Endothelial cell of umbilical vein (primary cell): Measurements from ENCODE around the gene SLC23A3. TPM values are rescaled to one million over a fixed set of nuclear protein-coding genes. Genes with fewer than 3 reads are reported as not detected.

Source experiments
- BruUV-seq: library from RNA; stranded (reverse); fragments of 400-500 nt; replicated peaks from 2 replicates; lab custom pipeline; 2021; lab: Mats Ljungman, UMichigan
- CTCF ChIA-PET: fragments of 300-600, 350-600 bp; sonication (Branson Sonifier 250); formaldehyde crosslinking; loops from one replicate; lab custom pipeline; 2021; ENCODE audit warnings: antibody characterized with exemption, inconsistent platforms; lab: Charles Lee
- POLR2A ChIA-PET: fragments of 300-600, 350-600 bp; sonication (Branson Sonifier 250); formaldehyde crosslinking; loops from one replicate; lab custom pipeline; 2021; ENCODE audit warnings: antibody characterized with exemption, inconsistent platforms; lab: Charles Lee
- DNase-seq: peaks from one replicate; pipeline ENCODE4 v3.0.0-alpha.2; 2011; ENCODE audit warnings: low read depth, low spot score
- FAIRE-seq: peaks from 2 replicates; lab custom pipeline; 2011; peaks lifted over from hg19 to GRCh38; lab: Jason Lieb, UNC
- H2AFZ ChIP-seq: 2 replicates; pipeline ENCODE4 v1.6.0; 2012; ENCODE audit warnings: low read depth, low read length, control low read depth, inconsistent platforms
- H3K27ac ChIP-seq: 2 replicates; pipeline ENCODE4 v1.5.1; 2011; ENCODE audit warnings: low read depth, mild to moderate bottlenecking, control low read depth, low read length, moderate library complexity; ENCODE audit not compliant: insufficient read depth
- H3K27me3 ChIP-seq, 2 experiments: 2 replicates each; pipeline versions ENCODE4 v1.6.0 to v1.6.1; 2011; ENCODE audit warnings: low read length in 2 of 2, mixed read lengths in 1 of 2; ENCODE audit not compliant: control insufficient read depth in 2 of 2, insufficient read depth in 2 of 2
- H3K36me3 ChIP-seq, 2 experiments: 2 replicates in 1 of 2; 3 replicates in 1 of 2; pipeline ENCODE4 v1.5.1; 2011; ENCODE audit warnings: low read length in 2 of 2, mild to moderate bottlenecking in 1 of 2, moderate library complexity in 1 of 2; ENCODE audit not compliant: control insufficient read depth in 2 of 2, insufficient read depth in 2 of 2; ENCODE audit errors: extremely low read depth in 1 of 2
- H3K4me1 ChIP-seq: 3 replicates; pipeline ENCODE4 v1.5.1; 2011; ENCODE audit warnings: mild to moderate bottlenecking, low read length; ENCODE audit not compliant: control insufficient read depth, insufficient read depth; ENCODE audit errors: extremely low read depth
- H3K4me2 ChIP-seq: 2 replicates; pipeline ENCODE4 v1.6.1; 2011; ENCODE audit warnings: low read length, control low read depth, mixed read lengths; ENCODE audit not compliant: insufficient read depth
- H3K4me3 ChIP-seq, 3 experiments: fragments of 200-600 bp in 1 of 3; sonication (generic), shearing (Covaris generic) in 1 of 3; replicated peaks in 1 of 3; 2 replicates each; pipeline ENCODE4 v1.5.1; 2011 to 2016; ENCODE audit warnings: control low read depth in 3 of 3, low read length in 3 of 3, mild to moderate bottlenecking in 2 of 3, inconsistent platforms in 1 of 3, low read depth in 1 of 3, moderate library complexity in 1 of 3; ENCODE audit not compliant: insufficient read depth in 1 of 3
- H3K79me2 ChIP-seq: 2 replicates; pipeline ENCODE4 v1.6.0; 2012; ENCODE audit warnings: low read length, inconsistent platforms; ENCODE audit not compliant: control insufficient read depth, insufficient read depth
- H3K9ac ChIP-seq: replicated peaks from 2 replicates; pipeline ENCODE3; 2011; ENCODE audit warnings: low read length, control low read depth; ENCODE audit not compliant: insufficient read depth; ENCODE audit errors: extremely low read depth
- H3K9me1 ChIP-seq: replicated peaks from 3 replicates; pipeline ENCODE4 v1.6.0; 2011; ENCODE audit warnings: mild to moderate bottlenecking, low read length; ENCODE audit not compliant: control insufficient read depth, insufficient read depth; ENCODE audit errors: extremely low read depth
- H3K9me3 ChIP-seq: replicated peaks from 2 replicates; pipeline ENCODE4 v1.5.1; 2012; ENCODE audit warnings: low read length, inconsistent platforms; ENCODE audit not compliant: control insufficient read depth, insufficient read depth
- H4K20me1 ChIP-seq: replicated peaks from 2 replicates; pipeline ENCODE3; 2011; ENCODE audit warnings: mild to moderate bottlenecking, low read length; ENCODE audit not compliant: control insufficient read depth, insufficient read depth; ENCODE audit errors: extremely low read depth
- EZH2 ChIP-seq: IDR thresholded peaks from 2 replicates; pipeline ENCODE4 v1.6.1; 2012; ENCODE audit warnings: borderline replicate concordance, low read depth, mild to moderate bottlenecking, moderate library complexity, low read length, inconsistent platforms; ENCODE audit not compliant: severe bottlenecking
- FOS ChIP-seq: IDR thresholded peaks from 2 replicates; pipeline ENCODE4 v1.6.1; 2011; ENCODE audit warnings: mild to moderate bottlenecking, low read length, moderate library complexity, borderline replicate concordance; ENCODE audit not compliant: insufficient read depth
- GATA2 ChIP-seq: IDR thresholded peaks from 2 replicates; pipeline ENCODE4 v1.7.0; 2011; ENCODE audit warnings: low read depth, mild to moderate bottlenecking, moderate library complexity, mixed read lengths, low read length; ENCODE audit not compliant: insufficient read length, insufficient read depth
- JUN ChIP-seq: IDR thresholded peaks from 2 replicates; pipeline ENCODE4 v1.6.1; 2011; ENCODE audit warnings: borderline replicate concordance, low read depth; ENCODE audit not compliant: insufficient read length, insufficient read depth
- MAX ChIP-seq: IDR thresholded peaks from 2 replicates; pipeline ENCODE4 v1.6.1; 2011; ENCODE audit not compliant: insufficient read depth, insufficient read length
- MYC ChIP-seq: IDR thresholded peaks from one replicate; pipeline ENCODE4 v1.6.1; 2011; ENCODE audit warnings: mild to moderate bottlenecking, low read depth, low read length
- POLR2A ChIP-seq: IDR thresholded peaks from 2 replicates; pipeline ENCODE4 v1.6.1; 2012; ENCODE audit warnings: low read depth, mild to moderate bottlenecking, control low read depth, low read length
- POLR2AphosphoS5 ChIP-seq: IDR thresholded peaks from 2 replicates; pipeline ENCODE4 v1.6.1; 2012; ENCODE audit warnings: low read depth, mild to moderate bottlenecking, control low read depth, low read length, moderate library complexity; ENCODE audit not compliant: insufficient read depth
- dilution Hi-C: fragments of 300-500 bp; cut with MboI; formaldehyde crosslinking; loops from one replicate; pipeline ENCODE4 v1.15.0; 2019; ENCODE audit warnings: low sequenced_read_pairs; ENCODE audit not compliant: extremely low pct_ligation_motif_present
- intact Hi-C: fragments of 100-400 bp; cut with micrococcal nuclease; formaldehyde crosslinking; loops from one replicate; pipeline ENCODE4 v1.10.0; 2022
- polyA plus RNA-seq, 4 experiments: library from polyadenylated mRNA; depleted of rRNA in 3 of 4; stranded (reverse) in 3 of 4; unstranded in 1 of 4; fragments of >200 nt; gene quantifications; 2 replicates each; pipeline versions ENCODE4 v1.2.1 to v1.2.3, GENCODE V29; 2011 to 2012; ENCODE audit warnings: missing spikeins in 1 of 4
- total RNA-seq: library from RNA; stranded (reverse); gene quantifications from 2 replicates; pipeline ENCODE4 v1.2.3, GENCODE V29; 2021
- TF ChIP-seq, protein P1 (sequence below), 2 donors: IDR thresholded peaks; 1 replicate in 1 of 2; 2 replicates in 1 of 2; pipeline ENCODE4 v1.5.1; 2011; ENCODE audit warnings: low read length in 2 of 2, mild to moderate bottlenecking in 2 of 2, moderate library complexity in 2 of 2, control low read depth in 1 of 2, inconsistent platforms in 1 of 2, low read depth in 1 of 2; ENCODE audit not compliant: insufficient read depth in 1 of 2; ENCODE audit errors: extremely low read depth in 1 of 2

SLC23A3 gene
- total and polyA plus RNA-seq, 2 donors (not counting 3 experiments of a cell fraction or from before 2014, with no cell fraction given) = 2.7 to 7.1 TPM

DNA sequence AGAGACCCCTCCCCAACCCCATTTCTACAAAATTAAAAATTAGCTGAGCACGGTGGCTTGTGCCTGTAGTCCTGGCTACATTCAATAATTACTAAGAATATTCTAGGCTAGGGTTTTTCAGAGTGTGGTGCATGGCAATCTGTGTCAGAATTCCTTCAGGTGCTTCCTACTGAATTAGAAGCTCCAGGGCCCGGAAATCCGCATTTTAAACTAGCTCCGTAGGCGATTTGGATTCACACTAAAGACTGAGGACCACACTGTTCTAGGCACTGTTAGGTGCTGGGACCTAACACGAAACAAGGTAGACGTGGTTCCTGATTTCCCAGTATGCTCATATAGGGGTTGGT is 36.1 kb upstream of the SLC23A3 start:
- peak overlapping the region; percentile 27 to 83 (median 73) for H3K4me3 ChIP-seq
- no TSS peak for BruUV-seq
- POLR2A ChIA-PET = interaction anchor here (0.7 kb wide), 1 partner anchor 30 kb away, joined by 3 read pairs; the partner anchor contains the start of gene CNPPD1
- peaks cover 18% of the 10 kb centered on the region for H3K4me1 ChIP-seq
- H3K36me3 ChIP-seq = peaks cover 0 to 7% of the 10 kb centered on the region in 2 experiments
- peak overlapping the region; percentile 60 for H3K9ac ChIP-seq
- TF ChIP-seq, protein P1, sequence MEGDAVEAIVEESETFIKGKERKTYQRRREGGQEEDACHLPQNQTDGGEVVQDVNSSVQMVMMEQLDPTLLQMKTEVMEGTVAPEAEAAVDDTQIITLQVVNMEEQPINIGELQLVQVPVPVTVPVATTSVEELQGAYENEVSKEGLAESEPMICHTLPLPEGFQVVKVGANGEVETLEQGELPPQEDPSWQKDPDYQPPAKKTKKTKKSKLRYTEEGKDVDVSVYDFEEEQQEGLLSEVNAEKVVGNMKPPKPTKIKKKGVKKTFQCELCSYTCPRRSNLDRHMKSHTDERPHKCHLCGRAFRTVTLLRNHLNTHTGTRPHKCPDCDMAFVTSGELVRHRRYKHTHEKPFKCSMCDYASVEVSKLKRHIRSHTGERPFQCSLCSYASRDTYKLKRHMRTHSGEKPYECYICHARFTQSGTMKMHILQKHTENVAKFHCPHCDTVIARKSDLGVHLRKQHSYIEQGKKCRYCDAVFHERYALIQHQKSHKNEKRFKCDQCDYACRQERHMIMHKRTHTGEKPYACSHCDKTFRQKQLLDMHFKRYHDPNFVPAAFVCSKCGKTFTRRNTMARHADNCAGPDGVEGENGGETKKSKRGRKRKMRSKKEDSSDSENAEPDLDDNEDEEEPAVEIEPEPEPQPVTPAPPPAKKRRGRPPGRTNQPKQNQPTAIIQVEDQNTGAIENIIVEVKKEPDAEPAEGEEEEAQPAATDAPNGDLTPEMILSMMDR (IDR thresholded peaks at IDR 0.05; ENCODE audit: extremely low read depth in 1 of 2, insufficient read depth in 1 of 2, low read depth in 1 of 2, low read length in 2 of 2) = no peak
- TF ChIP-seq MAX (no peak), POLR2AphosphoS5 (no peak), FOS (no peak), EZH2 (no peak), POLR2A (no peak), JUN (no peak), MYC (no peak), GATA2 (no peak)
- H3K9me1 ChIP-seq = no peaks in the 10 kb centered on the region
- H4K20me1 ChIP-seq = no peaks in the 10 kb centered on the region
- no peaks in the 10 kb centered on the region for H3K27me3 ChIP-seq
- H3K9me3 ChIP-seq = no peaks in the 10 kb centered on the region
- DNase-seq (no peak), FAIRE-seq (no peak)
- H2AFZ ChIP-seq = peak overlapping the region; percentile 97
- H3K79me2 ChIP-seq = no peaks in the 10 kb centered on the region
- CTCF ChIA-PET = interaction anchor here (1.0 to 3.1 kb wide), 10 partner anchors 9 to 176 kb away, joined by 3 to 14 read pairs (median 7); partner anchors contain the start of genes CNPPD1 and DNAJB2
- peak overlapping the region; percentile 90 for H3K4me2 ChIP-seq
- H3K27ac ChIP-seq = peak overlapping the region; percentile 25
- dilution Hi-C loops = no loop called here
- intact Hi-C loops = loop anchor here (1.0 to 2.0 kb wide), 6 partner anchors 23 to 183 kb away; partner anchors contain the start of genes ANKZF1, ATG9A, DNAJB2 and GLB1L
